Activated CD8-positive, alpha-beta memory T cell treated with anti-CD3 and anti-CD28 coated beads, Interleukin-2, amount 50 U/mL, for 1 hour (primary cell): ENCODE data around the gene PRAMEF18.
"Not testable (repeated sequence)": the region's sequence is repeated elsewhere in the genome, so short reads cannot be mapped to it uniquely, and the experiment has no call there.

Source experiments
- DNase-seq: peaks from one replicate; pipeline ENCODE4 v3.0.0-alpha.2; 2020; ENCODE audit errors: extremely low read depth

Gene PRAMEF18, protein sequence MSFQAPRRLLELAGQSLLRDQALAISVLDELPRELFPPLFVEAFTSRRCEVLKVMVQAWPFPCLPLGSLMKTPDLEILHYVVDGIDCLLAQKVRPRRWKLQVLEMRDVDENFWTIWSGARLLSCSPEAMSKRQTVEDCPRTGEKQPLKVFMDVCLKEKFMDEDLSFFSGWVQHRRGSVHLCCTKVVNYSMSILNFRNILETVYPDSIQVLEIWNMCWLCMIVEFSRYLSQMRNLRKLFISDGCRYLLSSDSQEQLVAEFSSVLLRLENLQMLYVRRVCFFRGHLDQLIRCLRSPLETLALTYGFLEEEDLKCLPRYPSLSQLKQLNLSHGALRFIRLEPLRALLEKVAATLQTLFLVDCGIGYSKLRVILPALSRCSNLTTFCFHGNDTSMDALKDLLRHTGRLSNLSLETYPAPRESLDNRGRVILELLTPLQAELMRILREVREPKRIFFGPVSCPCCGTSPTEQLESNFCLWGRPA

GRCh38 chr1:13225675-13226204, at the start of gene PRAMEF18:
Gene PRAMEF18, minus strand, starts transcription at chr1:13226154. Its CDS starts 48 bp downstream, at chr1:13226106.
- not testable (repeated sequence) for DNase-seq

DNA sequence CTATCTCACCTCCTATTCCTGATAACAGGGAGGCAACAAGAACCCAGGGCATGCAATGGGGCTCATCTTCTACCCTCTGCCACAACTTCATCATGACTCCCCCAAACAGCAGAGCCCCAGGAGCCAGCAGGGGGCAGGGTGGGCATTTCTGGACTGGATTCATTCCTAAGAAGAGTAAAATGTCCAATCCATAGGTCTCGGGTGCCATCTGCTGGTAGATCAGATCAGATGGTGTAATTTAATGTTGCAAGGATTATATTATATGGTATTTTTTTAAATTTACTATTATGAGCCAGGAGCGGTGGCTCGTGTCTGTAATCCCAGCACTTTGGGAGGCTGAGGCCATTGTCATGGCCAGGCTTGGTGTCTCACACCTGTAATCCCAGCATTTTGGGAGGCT, 39.2 kb upstream of the PRAMEF18 start:
- DNase-seq = not testable (repeated sequence)

DNA sequence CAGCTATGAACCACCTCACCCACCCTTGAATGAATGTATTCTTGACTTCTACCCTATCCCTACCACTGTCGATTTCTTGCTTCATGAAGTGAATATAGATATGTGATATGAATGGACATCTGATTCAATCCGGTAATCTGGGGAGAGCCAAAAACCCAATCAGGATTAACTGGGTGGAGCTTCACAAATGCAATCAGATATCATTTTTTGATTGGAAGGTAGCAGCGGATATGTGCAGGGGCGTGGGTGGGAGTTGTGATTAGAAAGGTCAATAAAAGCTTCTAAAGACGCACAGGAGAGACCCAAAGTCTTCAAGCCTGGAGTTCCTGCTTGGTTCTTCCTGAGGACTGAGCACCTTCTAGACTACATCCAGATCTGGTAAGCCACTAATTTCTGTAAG, 27.9 kb upstream of the PRAMEF18 start, which contains the start of gene PRAMEF5:
TSS of gene PRAMEF5 (plus strand) at position 301 of the 400 bp plus-strand sequence. CDS start 5,071 bp downstream, outside the sequence.
- DNase-seq = not testable (repeated sequence)

- DNase-seq = not testable (repeated sequence)
Observed at GRCh38 chr1:13247122-13247521, 21.2 kb upstream of the PRAMEF18 start.

- not testable (repeated sequence) for DNase-seq
Observed at GRCh38 chr1:13246554-13246871, 20.6 kb upstream of the PRAMEF18 start.

GRCh38 chr1:13245841-13246553, 20.0 kb upstream of the PRAMEF18 start:
- not testable (repeated sequence) for DNase-seq

GRCh38 chr1:13243536-13244263, 17.7 kb upstream of the PRAMEF18 start:
- DNase-seq = not testable (repeated sequence)

- DNase-seq = not testable (repeated sequence)
Observed at GRCh38 chr1:13239633-13240032, 13.7 kb upstream of the PRAMEF18 start.

DNA sequence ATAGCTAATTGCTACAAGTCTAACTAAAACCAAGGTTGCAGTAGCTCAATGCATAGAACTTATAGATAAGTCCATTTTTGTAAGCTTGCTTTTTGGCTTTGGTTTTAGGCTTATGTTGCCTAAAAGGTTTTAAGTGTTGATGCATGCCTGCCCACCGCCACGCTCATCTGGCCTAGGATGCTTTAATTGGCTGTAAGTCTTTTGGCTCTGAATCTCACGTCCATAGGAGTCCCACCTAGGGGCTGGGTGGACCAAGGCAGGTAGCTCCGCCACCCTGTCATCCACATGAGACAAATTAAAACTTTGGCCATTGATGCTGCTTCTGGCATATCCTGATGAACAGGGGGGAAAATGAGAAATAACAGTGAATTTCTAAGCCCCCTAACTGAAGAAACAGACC, 11.6 kb upstream of the PRAMEF18 start:
- DNase-seq = not testable (repeated sequence)

DNA sequence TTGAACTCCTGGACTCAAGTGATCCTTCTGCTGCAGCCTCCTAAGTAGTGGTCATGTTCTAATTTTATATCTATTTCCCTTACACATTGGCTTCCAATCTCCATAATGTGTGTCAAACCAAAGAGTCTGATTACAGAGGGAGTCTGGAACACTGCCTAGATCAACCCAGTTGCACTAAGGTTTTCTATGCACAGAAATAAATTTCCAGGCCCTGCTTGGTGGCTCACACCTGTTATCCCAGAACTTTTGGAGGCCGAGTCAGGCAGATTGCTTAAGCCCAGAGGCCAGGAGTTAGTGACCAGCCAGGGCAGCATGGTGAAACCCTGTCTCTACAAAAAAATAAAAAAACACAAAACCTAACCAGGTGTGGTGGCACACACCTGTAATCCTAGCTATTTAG, 8.1 kb upstream of the PRAMEF18 start:
- DNase-seq = not testable (repeated sequence)

GRCh38 chr1:13232056-13232455, 6.1 kb upstream of the PRAMEF18 start:
- not testable (repeated sequence) for DNase-seq

GRCh38 chr1:13231061-13231750, 5.3 kb upstream of the PRAMEF18 start:
- not testable (repeated sequence) for DNase-seq

DNA sequence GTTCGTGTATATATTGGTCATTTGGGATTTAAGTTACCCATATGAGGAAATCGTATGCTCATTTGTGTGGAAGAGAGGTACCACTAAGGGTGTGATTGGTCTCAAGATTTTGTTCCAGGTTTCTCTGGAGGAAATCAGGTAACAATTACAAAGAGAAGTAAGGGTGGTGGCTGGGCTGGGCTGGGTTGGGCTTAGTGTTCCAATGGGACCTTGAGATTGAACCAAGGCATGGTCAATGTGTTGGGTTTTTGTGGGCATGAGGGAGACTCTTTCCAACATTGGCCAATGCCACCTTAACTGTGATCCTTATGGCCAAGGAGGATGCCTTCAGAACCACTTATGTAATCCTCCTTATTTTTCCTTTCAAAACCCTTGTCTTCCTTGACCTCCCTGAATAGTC, 4.6 kb upstream of the PRAMEF18 start:
- not testable (repeated sequence) for DNase-seq

DNA sequence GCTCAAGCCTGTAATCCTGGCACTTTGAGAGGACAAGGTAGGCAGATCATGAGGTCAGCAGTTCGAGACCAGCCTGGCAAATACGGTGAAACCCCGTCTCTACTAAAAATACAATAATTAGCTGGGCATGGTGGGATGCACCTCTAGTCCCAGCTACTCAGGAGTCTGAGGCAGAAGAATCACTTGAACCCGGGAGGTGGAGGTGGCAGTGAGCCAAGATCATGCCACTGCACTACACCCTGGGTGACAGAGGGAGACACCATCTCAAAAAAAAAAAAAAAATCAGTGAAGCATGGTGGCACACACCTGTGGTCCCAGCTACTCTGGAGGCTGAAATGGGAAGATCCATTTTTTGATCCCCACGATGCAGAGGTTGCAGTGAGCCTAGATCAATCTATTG, 4.1 kb upstream of the PRAMEF18 start:
- not testable (repeated sequence) for DNase-seq

DNA sequence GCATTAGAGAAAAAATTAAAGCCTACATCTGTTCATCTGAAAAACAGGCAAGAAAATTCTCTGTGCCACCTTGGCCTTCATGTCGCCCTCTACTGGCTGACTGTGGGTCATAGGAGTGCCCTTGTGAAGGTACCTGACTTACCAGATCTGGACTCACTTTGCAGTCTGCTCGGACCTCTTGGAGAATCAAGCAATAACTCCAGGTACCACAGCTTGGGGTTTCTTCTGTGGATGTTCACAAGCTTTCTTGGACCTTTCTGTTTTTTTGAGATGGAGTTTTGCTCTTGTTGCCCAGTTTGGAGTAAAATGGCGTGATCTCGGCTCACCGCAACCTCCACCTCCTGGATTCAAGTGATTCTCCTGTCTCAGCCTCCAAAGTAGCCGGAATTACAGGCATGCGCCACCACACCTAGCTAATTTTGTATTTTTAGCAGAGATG, 2.4 kb upstream of the PRAMEF18 start:
- no peak for DNase-seq

GRCh38 chr1:13227271-13228055, 1.5 kb upstream of the PRAMEF18 start:
- not testable (repeated sequence) for DNase-seq

- DNase-seq = no peak
Observed at GRCh38 chr1:13224480-13225060, 1.4 kb downstream of the PRAMEF18 start.

DNA sequence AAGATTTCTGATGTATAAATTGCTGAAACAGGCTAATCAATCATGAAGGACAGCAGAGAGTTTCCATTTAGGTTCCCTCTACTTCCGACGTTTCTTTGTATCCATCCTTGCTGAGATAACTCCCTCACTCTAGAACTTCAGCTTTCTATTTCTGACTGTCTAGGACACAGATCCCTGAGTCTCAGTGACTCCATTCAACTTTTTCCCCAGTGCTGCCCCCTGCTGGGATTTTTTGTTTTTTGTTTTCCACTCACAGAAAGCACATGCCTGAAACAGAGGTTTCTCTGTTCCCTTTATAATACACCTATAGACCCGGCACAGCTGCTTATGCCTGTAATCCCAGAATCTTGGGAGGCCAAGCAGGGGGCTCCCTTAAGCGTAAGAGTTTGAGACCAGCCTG, 3.2 kb downstream of the PRAMEF18 start:
- DNase-seq = not testable (repeated sequence)

GRCh38 chr1:13219203-13219602, 6.8 kb downstream of the PRAMEF18 start:
- DNase-seq = not testable (repeated sequence)

DNA sequence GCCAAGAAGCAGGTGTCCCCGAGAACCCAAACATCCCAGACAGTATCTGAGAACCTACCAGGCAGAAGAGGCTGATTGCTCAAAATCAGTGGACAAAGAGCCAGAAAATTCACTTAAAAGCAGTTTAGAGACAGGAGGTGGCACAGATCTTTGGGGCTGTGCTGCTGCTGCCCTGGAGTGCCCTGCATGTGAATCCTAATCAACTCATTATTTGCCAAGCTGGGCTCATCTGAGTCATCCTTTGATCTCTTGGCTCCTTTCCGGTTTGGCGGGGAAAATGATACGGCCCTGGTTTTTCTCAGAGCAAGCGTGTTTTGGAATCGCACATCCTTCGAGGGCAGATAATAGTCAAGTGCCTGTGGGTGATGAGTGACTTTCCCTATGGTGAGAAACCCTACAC, 9.3 kb downstream of the PRAMEF18 start:
- DNase-seq = not testable (repeated sequence)
